NCI-H748 (cell line): Measurements from ENCODE around the gene ULK2.
A peak's percentile ranks its signal among the peaks of the same experiment; 100 is the strongest.
"Not testable (repeated sequence)": the region's sequence is repeated elsewhere in the genome, so short reads cannot be mapped to it uniquely, and the experiment has no call there.

Experiments
- DNase-seq: peaks from one replicate; lab custom pipeline; 2025; ENCODE audit not compliant: unreplicated experiment; lab: John Stamatoyannopoulos, UW

ULK2 gene

DNA sequence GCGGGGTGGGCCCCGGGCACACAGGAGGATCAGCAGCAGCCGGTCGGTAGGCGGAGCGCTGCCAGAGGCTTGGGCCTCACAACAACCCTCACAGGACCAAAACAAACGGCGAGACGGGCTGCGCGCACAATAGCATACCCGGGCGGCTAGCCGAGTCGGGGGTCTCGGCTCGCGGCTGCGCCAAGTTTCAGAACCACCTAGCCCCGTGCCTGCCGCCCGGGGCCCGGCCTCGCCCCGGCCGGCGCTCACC is 732 bp downstream of the ULK2 start:
- peak; percentile 84 for DNase-seq

DNA sequence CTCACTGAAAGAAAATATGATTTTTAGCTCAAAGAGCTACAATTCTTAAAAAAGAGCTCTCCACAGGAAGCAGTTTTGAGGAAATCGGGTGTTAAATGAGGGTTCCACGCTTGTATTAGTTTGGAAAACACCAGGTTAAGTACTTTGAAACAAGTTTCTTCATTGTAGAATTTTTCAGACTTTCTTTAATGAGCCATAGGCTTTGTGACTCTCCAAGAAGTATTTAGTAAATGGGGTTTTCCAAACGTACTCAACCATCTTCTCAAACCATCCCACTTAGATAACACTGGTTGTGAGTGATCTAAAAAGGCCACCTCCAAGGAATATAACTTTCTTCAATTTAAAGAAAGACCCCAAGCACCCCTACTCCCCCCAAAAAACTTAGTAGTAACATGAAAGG is 2.7 kb downstream of the ULK2 start:
- DNase-seq = no peak

DNA sequence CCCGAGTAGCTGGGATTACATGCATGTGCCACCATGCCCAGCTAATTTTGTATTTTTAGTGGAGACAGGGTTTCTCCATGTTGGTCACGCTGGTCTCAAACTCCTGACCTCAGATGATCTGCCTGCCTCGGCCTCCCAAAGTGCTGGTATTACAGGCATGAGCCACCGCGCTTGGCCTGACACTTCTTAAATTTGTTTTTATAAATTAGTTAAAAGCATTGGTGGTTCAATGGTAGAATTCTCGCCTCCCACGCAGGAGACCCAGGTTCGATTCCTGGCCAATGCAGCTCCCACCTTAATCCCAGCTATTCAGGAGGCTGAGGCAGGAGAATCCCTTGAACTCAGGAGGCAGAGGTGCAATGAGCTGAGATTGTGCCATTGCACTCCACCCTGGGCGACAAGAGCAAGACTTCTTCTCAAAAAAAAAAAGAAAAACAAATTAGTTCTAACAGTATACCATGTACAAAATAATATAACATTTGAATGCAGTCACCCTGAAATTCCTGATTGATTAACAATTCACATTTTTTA is 7.0 kb downstream of the ULK2 start:
- not testable (repeated sequence) for DNase-seq

DNA sequence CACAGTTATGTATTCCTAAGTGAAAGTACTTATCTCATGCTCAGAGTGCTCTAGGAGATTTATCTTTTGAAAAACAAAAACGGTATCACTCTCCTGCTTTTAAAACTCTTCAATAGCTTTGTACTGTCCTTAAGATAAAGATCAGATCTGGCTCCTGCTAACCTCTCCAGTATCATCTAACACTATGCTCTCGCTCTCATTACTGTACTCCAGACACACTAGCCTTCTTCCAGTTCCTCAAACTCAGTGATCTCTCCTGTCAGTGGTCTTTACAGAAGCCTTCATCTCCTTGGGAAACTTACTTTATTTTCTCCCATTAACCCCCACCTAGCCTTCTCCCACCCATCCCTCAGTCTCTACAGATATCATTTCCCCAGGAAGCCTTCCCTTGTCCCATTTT is 10.1 kb downstream of the ULK2 start:
- DNase-seq = no peak

DNA sequence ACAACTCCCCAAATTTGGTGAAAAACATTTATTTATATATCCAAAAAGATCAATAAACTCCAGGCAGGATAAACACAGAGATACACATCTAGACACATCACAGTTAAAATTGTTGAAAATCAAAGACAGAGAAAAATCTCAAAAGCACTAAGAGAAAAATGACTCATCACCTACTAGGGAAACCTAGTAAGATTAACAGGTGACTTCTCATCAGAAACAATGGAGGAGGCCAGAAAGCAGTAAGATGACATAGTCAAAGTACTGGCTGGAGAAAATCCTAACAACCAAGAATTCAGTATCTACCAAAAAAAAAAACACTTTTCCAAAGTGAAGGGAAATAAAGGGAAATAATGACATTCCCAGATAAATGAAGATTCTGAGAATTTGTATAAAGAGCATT is 33.8 kb downstream of the ULK2 start:
- DNase-seq = no peak

DNA sequence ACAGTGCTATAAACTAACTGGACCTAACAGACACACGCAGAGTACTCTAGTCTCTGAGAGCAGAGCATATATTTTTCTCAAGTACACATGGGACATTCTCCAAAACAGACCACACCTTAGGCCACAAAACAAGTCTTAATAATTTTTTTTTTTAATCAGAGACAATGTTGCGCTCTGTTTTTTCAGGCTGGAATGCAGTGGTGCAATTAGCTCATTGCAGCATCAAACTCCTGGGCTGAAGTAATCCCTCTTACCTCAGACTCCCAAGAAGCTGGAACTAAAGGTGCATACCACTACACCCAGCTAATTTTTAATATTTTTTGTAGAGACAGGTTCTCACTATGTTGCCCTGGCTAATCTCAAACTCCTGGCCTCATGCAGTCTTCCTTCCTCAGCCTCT is 37.7 kb downstream of the ULK2 start:
- DNase-seq = no peak

DNA sequence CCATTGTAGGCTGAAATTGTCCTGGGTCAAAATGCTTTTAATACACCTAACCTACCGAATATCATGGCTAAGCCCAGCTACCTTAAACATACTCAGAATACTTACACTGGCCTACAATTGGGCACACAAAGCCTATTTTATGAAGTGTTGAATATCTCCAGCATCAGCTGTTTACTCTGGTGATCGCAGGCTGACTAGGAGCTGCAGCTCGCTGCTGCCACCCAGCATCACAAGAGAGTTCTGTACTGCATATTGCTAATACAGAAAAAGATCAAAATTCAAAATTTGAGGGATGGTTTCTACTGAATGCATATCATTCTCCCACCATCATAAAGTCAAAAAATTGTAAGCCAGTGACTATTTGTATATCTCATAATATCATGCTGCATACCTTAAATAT is 55.3 kb downstream of the ULK2 start:
- DNase-seq = peak; percentile 16

DNA sequence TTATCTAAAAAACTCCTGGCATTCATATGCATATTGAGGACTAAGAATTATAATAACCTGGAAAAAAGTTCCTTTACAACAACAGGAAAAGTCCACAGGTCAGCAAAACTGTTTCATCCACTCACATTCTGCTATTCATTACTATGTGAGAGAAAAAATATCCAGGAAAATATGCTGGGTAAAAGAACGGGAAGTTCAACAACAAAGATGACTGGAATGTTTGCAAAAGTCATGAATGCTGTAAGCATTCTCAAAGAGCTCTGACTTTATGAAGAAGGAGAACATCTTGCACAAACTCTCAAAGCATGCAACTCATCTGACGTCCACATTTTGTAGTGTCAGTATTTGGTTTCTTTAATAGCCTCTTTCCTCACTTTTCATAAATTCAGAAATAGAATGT is 62.7 kb downstream of the ULK2 start:
- no peak for DNase-seq

DNA sequence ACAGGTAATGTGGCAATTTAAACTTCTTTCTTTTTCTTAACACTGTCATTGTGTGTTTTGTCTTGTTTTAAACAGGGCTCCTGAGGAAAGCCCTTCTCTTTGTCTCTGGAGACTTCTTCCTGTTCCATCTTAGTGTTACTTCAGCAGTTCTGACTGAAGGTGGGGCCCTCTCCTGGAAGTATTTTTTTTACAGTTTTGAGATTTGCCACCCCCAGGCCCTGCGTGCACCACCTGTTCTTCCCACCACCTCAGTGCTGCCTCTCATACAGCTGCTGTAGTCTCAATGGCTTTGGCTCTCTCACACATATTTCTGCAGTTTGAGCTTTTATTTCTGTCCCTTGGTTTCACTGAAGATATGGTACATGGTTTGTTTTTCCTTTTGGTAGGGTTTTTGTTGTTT is 67.2 kb downstream of the ULK2 start:
- DNase-seq = no peak

DNA sequence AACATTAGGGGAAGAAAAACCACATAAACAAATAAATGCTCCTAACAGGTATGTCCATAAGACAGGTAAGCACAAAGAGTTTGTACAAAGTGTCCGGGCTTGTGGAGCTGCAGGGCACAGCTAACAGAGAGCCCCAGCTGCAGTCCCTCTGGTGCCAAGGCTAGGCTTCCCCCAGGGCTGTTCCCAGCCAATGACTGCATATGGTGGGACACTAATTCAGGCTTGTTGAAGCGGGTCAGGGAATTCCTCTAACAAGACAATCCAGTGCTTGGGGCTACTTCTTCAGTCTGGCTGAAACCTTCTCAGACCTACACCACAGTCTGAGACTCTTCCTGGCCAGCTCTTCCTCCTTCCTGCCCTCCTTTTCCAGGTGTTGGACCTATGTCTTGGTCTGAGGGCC is 67.9 kb downstream of the ULK2 start:
- no peak for DNase-seq

DNA sequence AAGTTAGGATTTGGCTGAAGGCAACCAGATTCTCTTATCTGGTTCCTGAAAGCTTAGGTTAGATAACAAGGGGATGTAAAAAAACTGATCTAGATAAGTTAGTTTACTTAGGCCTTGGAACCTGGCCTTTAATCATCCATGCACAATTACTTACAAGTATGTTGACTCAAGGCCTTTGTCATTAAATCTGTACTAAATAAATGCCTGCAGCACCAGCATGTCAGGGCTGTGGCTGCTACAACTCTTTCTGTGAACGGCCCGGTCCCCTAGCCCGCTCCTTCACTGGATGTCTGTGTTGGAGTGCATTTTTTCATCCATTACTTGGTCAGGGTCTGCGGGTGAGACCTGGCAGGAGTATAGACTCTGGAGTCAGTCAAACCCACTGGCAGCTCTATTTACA is 71.3 kb downstream of the ULK2 start:
- no peak for DNase-seq

DNA sequence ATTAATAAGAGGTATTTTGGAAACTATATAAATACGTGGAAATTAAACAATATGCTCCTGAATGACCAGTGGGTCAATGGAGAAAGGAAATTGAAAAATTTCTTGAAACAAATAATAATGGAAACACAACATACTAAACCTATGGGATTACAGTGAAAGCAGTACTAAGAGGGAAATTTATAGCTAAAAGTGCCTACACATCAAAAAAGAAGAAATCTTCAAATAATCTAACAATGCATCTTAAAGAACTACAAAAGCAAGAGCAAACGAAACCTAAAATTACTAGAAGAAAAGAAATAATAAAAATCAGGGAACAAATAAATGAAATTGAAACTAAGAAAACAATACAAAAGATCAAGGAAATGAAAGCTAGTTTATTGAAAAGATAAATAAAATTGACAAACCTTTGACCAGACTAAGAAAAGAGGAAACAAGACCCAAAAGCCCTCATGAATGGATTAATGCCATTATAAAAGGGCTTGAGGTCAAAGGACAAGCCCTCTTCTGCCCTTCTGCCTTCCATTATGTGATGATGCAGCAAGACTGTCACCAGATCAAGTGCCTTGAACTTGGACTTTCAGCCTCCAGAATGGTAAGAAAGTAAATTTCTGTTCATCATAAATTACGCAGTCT is 75.7 kb downstream of the ULK2 start:
- no peak for DNase-seq

DNA sequence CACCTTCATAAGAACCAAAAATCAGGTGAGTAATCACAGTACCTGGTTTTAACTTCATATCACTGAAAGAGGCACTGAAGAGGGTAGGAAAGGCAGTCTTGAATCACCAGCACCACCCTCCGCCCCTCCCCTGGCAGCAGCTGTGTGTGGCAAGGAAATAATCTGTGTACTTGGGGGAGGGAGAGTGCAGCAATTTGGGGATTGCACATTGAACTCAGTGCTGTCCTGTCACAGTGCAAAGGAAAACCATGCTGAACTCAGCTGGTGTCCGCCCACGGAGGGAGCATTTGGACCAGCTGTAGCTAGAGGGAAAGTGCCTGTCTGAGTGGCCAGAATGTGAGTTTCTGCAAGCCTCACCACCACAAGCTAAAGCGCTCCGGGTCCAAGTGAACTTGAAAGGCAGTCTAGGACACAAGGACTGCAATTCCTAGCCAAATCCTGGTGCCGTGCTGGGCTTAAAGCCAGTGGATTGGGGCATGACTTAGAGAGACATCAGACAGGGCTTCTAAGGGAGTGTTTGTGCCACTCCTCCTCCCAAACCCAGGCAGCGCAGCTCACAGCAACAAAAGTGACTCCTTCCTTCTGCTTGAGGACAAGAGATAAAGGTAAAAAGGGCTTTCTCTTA is 79.9 kb downstream of the ULK2 start:
- no peak for DNase-seq

DNA sequence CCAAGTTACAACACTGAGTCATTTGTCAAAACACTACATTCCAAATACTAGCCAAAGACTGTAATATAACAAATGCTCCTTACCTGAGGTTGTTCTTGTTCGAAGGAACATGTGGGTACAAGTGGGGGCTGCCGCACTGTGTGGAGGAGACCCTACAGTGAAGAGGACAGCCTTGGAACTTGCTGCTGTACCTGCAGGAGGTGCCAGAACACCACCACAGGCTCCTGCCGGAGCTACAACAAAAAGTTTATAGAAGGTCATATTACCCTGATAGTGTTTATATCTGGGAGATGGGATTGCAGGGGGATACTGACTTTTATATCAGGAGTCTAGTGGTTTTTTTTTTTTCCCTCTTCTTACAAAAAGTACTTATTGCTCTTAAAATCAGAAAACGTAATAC is 81.9 kb downstream of the ULK2 start:
- no peak for DNase-seq

DNA sequence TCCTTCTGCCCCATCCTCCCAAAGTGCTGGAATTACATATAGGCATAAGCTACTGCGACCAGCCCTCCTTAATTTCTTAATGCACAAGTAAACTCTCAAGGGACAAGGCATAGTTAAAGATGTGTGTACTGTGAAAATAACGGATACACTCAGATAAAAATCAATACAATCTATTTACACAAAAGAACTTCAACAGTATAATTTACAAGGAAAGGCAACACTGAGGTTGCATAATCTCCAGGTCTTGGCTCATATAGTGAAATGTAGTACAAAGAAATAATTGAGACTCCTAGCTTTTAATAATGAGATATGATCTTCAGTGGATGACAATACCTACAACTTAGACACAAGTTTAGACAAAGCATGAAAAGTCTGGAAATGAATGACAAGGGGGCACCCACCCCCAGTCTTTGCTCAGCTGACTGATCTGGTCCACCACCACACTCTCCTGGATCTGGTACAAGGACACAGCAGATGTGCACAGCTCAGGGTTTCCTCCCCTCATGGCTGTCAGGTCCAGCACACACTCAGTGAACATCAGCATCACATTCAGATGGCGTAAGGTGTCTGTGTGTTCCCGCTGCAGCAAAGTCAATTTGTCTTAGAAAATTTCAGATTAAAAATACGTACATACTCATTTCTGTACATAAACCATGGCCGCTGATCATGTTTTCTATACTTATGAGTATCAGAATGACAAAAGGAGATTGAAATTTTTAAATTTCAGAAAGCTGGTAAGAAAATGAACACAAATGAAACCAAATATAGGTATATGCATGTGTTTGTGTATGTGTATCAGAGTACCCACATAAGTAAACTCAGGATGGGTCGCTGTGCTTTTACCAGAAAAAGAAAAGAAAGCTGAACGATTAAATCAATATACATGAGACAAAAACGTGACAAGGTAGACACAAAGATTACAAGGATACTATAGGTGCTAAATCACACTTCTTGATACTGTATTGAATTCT is 86.0 kb downstream of the ULK2 start:
- no peak for DNase-seq

DNA sequence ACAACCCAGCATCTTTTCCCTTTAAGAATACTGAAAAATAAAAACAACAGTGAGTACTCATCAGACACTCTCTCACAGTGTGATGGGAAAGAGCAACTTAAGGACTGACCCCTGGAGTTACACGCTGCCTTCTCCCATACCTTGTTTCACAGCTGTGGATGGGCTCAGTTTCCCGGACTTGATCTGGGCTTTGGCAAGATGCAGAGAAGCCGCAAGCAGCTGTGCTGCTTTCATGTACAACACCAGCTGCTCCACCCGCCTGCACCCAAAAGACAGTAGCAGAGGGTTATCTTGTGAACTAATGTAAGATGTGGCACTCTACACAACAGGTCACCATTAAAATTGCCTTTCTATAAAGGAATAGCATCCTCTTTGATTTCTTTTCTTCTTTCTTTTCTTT is 86.9 kb downstream of the ULK2 start:
- no peak for DNase-seq

DNA sequence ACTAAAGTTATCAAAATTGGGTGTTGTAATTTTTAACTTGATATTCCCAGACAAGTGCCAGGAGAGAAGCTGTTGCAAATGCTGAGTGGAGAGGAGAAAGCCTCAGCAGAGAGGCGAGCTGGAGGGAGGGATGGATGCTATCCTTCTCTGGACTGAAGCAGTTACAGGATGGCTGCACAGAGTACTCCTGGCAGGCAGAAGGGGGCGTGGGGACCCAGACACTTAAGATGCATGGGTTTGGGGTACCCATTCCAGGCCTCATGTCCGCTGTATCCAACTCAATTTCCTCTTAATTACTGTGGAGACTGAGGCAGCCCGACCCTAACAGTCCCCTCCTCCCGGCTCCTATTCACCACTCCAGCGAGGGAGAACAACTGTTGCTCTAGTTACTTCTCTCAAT is 94.2 kb downstream of the ULK2 start:
- DNase-seq = no peak

DNA sequence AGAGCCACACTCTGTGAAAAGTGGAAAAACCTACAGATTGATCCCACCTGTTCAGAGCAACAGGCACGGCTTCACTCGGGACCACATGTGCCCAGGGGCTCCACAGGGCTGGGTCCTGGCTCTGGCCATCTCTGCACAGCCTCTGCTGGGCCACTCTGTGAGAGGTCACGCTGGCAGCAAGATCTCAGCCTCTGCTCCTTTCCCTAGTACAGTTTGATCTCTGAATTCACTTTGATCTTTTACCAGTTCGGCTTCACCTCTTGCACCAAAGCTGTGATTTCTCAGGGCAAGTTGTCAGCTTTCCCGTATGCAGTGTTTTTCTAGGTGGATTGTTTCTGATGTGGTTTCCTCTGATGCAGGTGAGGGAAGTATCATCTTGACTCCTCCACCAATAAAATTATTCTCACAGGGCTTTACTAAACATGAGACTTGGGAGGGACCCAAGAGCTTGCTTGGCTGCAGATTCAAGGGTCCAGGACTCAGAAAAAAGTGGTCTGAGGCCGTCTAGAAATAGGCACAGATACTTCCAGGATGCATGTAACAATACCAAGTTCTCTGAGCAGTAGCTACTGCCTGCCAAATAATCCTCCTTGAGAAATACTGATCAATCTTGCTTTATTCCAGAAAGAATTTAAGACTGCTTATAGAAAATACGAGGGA is 95.6 kb downstream of the ULK2 start:
- no peak for DNase-seq

DNA sequence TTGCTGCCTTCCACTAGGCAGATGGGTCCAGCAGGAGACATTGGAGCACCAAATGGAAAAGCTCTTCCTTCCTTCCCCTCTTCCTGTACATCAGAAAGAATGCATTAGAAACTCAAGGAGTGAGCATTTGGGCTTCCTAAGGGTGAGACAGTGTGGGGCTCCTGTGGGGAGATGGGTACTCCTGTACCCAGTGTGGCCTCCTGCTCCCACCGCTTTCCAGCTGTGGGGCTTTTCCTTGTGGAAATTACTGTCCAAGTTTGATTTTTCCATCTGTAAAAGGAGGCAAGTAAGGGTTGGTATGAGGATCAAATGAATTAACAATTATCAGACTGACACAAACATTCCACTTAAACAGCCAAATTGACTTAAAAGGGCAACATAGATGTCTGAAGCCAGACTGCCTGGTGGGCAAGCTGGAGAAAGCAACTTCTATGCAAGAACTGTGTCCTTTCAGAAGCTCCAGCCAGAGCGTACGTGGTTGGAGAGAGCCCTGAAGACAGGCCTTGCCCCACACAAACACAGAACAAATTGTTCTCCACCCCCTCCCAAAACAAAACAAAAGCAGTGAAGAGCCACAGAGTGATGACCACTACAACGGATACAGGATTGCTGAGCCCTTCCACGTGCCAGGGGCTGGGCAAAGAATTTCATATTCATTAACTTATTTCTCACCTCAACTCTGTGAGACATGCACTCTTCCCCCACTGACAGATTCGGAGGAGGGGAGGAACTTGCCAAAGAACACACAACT is 96.6 kb downstream of the ULK2 start:
- no peak for DNase-seq

DNA sequence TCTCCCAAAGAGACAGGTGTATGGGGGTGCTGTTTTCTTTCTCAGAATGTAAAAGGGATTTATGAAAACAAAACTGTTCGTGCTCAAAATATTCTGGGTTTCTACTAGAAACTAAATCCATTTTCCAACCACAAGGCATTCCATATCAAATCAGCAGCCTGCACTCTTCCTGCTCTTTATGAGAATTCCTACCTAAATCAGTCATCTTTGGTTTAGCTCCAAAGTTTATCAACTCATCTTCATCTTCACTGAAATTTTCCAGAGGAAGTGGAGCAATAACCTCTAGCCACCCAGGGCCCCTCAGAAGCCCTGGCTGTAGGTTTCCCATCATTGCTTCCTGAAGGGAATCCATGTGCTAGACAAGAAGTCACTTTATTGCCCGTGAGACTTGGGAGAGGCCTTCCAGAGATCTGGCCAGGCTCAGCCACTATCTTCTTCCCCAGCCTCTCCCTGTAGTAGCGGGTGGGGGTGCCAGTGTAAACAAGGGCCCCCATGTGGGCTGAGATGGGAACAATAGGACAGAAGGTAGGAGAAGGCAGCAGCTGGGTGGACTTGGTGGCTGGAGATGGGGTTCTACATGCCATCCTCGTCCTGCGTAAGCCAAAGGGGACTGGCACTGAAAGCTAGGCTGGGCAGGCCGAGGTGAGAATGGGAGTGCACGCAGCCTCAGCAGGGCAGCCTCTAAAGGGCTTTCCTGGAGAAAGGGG is 97.6 kb downstream of the ULK2 start:
- no peak for DNase-seq
